Skeletal muscle cell (primary cell): ENCODE results near the gene RTN4IP1.
"Not testable (repeated sequence)": the region's sequence is repeated elsewhere in the genome, so short reads cannot be mapped to it uniquely, and the experiment has no call there.

Source experiments
- DNase-seq: peaks from one replicate; pipeline ENCODE4 v3.0.0-alpha.2; 2010; ENCODE audit warnings: low read depth
- H3K4me3 ChIP-seq: 2 replicates; pipeline ENCODE4 v1.5.1; 2011; ENCODE audit warnings: low read depth, mild to moderate bottlenecking, control low read depth, low read length, moderate library complexity

The RTN4IP1 gene

DNA sequence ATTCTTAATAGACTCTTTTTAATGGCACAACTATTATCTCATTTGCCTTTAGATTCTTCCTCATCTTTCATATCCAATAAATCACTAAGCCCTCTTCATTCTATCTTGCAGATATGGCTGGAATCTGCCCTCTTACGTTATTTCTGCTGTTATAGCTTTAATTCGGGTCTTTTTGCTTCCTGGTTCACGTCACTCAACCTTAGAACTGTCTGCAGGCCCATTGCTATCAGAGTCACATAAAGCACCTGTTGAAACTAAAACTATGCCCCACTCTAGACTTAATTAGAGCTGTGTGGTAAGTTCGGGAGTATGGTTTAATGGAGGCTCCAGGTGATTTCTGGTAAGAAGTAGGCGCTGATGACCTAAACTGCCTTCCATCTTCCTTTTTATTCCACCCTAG lies 1.1 kb upstream of the RTN4IP1 start:
- no peak for DNase-seq
- H3K4me3 ChIP-seq: peak overlapping the region; percentile 75

DNA sequence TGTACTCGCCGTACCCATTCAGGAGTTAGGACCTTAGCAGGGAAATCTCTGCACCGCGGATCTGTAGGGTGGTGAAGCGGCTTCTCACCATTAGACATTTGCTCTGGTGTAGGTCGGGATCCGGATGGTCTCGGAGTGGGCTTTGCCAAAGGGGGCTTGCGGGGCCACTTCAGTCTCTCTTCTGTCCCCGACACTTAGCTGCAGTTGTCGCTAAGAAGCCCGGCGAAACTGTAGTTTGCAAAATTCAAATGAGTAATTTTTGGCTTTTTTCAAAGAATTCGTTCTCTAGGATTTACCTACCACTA lies 513 bp upstream of the RTN4IP1 start:
- peak overlapping the region; percentile 75 for H3K4me3 ChIP-seq
- no peak for DNase-seq

DNA sequence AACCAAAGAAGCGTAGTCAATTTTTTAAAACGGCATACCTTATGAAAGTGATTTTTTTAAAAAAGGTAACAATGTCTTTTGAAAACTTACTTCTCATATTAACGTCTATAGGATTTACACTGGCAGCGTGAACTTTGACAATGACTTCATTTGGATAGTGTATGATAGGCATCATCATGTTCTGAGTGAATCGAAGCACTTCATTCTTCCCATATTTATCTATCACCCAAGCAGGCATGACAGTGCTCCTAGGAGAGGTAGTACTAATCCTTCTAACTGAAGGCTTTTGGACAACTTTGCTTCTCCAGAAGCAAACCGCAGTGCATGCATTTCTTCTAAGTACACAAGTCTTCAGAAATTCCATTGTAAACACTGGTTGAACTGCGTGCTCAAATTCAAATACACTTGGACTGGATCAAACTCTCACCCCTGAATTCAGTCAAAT lies 618 bp downstream of the RTN4IP1 start:
- DNase-seq: no peak
- peak overlapping the region; percentile 75 for H3K4me3 ChIP-seq

DNA sequence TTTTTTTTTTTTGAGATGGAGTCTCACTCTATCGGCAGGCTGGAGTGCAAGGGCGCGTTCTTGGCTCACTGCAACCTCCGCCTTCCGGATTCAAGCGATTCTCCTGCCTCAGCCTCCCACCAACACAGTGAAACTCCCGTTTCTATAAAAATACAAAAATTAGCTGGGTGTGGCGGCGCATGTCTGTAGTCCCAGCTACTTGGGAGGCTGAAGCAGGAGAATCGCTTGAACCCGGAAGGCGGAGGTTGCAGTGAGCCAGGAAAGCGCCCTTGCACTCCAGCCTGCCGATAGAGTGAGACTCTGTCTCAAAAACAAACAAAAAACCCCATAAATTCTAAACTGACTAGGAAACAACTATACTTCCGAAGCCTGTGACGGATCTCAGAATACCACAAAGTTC lies 1.5 kb downstream of the RTN4IP1 start:
- DNase-seq, H3K4me3 ChIP-seq: not testable (repeated sequence)

DNA sequence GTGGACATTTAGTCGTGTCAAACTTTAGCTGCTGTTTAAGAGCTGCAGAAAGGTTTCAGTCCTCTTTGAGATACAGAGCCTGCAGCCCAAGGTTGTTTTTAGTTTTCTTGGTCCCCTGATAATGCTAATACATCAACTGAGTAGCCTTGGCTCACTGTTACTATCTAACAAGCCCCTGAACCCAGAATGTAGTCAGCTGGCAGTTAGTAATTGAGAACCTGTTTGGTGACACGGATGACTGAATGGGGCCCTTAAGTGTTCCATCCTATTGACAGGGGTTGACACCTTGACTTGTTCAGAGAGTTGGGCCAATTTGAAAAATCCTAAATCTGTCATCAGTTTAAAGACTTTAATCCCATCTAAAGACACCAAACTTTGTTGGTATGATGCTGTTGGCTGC lies 2.8 kb downstream of the RTN4IP1 start:
- H3K4me3 ChIP-seq: no peak overlapping the region
- DNase-seq: no peak

DNA sequence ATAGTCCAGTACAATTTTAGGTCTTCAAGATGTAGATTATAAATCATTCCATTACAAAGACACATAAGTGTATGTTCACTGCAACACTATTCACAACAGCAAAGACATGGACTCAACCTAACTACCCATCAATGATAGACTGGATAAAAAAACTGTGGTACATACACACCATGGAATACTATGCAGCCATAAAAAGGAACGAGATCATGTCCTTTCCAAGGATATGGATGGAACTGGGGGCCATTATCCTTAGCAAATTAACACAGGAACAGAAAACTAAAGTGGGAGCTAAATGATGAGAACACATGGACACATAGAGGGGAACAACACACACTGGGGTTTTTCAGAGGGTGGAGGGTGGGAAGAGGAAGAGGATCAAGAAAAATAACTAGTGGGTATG lies 6.3 kb downstream of the RTN4IP1 start:
- no peak overlapping the region for H3K4me3 ChIP-seq
- DNase-seq: no peak

DNA sequence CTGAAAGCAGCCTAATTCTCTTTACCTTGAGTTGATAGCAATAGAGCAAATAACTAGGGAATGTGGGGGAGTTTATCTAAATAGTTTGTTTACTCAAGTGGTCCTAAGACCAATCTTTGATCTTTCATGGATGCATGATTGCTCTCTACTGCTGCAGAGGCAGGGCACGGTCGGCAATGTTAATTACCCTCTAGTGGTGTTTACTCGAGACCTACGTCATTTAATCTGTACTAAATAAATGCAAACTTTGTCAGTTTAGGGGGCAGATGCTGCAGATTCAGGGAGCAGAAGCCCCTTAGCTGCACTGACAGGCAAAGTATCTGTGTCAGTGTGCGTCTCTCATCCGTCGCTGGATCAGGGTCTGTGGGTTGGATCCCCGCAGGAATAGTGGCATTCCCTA lies 6.9 kb downstream of the RTN4IP1 start:
- no peak overlapping the region for H3K4me3 ChIP-seq
- no peak for DNase-seq

DNA sequence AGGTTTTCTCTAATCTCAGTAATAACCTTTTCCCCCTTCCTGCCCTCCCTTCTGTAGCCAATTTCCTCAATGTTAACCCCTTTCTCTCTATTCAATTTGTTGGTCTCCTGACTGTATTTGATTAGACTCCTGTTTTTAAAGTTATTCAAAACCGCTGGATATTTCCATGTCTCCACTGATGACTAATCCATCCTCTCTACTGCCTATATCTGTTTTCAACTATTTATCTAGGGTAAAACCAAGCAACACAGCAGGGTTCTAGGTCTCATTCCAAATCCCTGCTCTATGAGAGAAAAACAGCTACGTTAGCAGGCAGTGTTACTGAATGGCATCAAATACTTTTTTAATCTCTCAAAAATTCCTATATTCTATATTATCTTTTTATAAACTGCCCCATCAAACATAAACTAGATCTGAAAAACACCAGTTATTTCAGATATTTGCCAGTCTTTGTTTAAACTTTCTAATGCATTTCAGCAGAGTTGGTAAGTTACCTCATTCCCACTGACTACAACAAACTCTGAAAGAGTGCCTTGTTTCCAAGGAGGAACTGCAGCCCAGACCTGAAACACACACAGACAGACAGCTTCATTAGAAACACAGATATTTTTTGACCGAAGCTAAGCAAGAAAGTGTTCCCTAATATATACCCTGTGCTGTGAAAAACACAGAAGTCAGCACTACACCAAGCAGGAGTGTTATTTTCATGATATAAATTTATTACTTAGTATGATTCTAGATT lies 8.2 kb downstream of the RTN4IP1 start:
- no peak overlapping the region for H3K4me3 ChIP-seq
- DNase-seq: no peak

DNA sequence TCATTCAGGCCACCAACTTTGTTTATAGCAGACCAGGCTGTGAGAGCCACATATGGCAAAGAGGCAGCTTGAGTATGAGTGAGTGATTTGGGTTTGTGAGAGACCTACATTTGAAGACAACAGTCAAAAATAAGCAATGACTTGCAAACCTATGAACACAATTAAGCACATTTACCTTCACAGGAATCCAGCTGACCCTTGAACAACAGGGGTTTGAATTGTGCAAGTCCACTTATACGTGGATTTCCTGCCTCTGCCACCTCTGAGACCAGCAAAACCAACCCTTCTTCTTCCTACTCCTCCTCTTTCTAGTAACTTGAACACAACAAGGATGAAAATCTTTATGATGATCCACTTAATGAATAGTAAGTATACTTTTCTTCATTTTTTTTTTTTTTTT lies 10.1 kb downstream of the RTN4IP1 start:
- DNase-seq: no peak
- no peak overlapping the region for H3K4me3 ChIP-seq

DNA sequence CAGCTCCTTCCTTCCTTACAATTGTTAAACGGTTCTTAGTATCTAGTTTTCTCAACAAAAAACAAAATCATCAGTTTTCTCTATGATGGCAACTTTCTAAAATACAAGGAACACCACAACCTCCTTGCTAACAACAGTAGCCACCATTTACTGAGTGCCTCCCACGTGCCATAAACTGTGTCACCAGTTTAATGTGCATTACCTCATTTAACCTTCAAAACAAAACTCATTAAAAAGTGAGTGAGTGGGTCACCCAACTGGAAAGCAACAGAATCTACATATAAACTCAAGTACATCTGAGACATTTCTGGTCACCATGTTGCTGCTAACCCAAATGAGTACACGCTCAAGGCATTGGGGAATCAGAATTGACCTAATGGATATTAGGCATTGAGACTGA lies 11.0 kb downstream of the RTN4IP1 start:
- no peak overlapping the region for H3K4me3 ChIP-seq
- no peak for DNase-seq

DNA sequence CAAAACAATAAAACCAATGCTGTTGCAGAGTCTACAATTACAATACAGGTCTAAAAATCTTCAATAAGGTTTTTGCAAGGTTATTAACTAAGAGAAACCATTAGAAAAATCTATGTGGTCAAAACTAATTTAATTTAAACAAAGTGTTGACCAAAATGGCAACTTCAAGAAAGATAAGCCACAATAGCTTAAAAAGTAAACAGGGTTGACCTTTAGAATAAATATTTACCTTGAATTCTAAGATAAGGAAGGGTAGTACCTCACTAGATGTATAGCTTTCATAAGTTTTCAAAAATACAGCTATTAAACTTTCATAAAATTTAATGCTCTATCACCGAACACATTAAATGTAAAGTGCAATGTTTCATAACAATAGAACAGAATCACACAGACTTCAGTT lies 11.4 kb downstream of the RTN4IP1 start:
- no peak for DNase-seq
- H3K4me3 ChIP-seq: no peak overlapping the region

DNA sequence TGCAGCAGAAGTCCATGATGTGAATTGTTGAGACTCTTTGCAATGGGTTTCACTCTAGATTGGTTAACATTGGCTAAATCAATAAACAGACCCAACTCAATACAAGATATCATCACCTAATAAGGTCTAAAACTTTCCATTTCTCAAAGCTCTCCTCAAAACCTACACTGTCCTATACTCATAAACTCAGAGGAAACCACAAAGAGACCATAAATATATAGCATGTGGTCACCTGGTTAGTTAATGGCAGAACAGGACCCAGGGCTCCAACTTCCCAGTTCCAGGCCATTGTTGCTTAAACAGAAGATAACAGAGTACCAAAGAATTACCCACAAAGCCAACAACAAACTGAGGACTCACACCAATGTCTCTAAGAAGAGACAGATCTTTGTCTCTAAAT lies 12.0 kb downstream of the RTN4IP1 start:
- DNase-seq: no peak
- no peak overlapping the region for H3K4me3 ChIP-seq

DNA sequence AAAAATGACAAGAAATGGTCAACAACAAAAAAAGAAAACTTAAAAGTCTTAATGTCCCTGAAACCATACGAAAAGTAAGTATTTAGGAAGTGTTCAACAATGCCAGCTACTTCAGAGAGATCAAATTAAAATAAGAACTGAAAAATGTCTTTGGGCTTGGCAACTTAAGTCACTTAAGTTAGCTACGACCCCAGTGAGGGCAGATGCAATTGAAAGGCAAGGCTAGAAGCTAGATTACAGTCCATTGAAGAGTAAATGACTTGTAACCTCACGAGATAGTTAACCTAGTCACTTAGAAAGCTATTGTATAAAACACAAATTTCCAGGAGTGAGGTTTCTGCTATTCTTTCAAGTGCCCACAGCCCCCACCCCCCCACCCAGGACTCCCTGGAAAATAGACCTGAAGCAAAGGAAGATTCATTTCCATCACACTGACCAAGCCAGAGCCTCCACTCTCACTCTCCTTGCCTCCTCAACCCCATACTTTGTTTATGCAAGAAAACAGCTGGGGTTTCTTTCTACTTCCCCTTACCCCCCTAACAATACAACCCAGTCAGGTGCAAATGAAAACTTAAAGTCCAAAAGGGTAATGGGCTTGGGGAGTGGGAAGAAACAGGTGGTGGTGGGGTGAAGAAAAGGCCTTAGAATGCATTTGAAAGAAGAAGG lies 14.6 kb downstream of the RTN4IP1 start:
- no peak overlapping the region for H3K4me3 ChIP-seq
- DNase-seq: no peak

DNA sequence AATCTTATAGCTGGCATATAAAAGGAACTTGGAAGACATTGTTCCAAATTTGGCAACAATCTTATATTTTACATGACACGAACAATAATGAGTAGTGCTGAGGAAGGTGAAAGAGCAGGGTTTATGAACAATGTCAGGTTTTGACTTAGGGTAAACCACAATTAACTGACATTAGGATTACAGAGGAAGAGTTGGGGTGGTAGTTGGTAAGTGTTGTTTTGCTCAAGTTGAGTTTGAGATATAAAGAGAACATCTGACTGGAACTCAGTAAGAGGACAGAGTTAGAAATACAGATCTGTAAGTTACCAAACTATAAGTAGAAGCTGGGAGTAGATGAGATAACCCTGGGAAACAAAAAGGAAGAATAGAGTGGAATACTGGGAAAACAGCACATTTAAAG lies 15.1 kb downstream of the RTN4IP1 start:
- DNase-seq: no peak
- H3K4me3 ChIP-seq: no peak overlapping the region

DNA sequence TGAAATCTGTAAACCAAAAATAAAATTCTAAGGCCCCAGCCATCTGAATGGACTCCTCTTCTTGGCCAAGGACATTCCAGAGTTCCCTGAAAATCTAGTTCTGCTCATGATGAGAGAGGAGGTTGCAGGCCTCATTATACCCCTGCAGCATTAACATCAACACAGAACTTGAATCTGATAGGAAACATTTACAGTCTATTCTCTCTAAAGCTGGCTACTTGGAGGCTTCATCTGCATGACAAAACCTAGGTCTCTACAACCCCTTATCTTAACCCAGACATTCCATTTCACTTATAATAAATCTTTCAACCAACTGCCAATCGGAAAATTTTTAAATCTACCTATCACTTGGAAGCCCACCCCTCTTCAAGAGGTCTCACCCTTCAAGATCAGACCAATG lies 15.7 kb downstream of the RTN4IP1 start:
- no peak overlapping the region for H3K4me3 ChIP-seq
- no peak for DNase-seq

DNA sequence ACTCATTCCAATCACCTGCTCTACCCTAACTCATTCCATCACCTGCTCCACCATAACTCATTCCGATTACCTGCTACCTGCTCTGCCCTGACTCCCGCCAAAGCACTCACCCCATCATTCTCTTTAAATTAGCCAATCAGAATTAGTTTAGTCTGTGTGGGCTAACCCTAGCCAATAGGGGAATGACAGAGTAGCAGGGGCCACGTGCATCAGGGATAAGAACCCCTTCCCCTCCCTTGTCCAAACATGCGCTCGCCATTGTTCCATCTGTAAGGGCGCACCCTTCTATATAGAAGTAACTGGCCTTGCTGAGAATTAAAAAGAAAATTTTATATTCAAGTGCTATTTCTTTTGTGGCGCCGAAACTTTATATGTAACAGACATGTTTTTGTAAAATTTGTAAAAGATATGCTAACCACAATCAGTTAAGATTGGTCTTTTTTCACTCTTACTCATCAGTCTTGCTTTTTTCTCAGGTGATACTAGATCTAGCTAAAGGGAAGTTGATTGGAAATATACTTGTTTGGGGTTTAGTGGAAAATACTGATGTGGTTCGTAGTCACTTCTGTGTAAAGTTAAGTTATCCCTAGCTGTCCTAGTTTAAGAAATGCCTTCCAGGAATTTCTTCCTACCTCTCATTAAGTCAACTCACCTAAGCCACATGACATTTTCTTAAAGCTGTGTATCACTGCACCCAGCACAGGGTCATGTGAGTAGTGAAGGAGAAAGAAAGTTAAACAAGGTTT lies 16.5 kb downstream of the RTN4IP1 start:
- DNase-seq: no peak
- H3K4me3 ChIP-seq: no peak overlapping the region

DNA sequence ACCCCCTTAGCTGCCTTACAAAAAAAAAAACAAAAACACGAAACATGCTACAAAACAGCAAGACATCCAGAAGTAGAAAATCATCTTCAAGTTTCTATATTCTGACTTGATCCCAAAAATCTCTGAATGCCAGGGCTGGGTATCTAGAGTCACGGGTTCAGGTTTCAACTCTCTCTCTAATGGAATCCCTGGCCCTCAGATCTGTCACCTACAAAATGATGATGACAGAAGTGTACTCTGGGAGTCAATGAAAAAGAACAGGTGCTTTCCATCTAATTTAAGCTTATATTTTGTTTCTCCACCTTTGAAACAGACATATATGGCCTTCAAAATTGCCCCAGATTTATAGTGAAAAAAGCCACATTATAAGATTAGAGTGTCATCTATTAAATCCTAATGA lies 18.3 kb downstream of the RTN4IP1 start:
- no peak overlapping the region for H3K4me3 ChIP-seq
- no peak for DNase-seq

DNA sequence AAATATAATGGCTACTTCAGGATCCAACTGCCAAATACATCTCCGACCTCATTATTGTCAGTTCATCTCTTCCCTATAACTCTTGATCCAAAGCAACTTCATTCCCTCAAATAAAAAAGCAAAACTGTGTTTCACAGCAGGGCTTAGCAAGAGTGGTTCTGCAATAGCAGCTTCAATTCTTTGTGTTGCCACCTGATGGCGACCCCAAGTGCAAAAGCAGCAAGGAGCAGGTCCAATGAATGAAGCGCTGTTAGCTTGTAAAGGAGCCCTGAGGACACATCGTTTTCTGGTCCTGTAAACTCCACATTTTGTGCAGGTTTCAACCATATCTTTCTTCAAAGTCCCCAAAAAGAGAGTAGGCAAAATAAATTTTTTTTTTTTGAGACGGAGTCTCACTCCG lies 19.6 kb downstream of the RTN4IP1 start:
- no peak for DNase-seq
- H3K4me3 ChIP-seq: no peak overlapping the region

DNA sequence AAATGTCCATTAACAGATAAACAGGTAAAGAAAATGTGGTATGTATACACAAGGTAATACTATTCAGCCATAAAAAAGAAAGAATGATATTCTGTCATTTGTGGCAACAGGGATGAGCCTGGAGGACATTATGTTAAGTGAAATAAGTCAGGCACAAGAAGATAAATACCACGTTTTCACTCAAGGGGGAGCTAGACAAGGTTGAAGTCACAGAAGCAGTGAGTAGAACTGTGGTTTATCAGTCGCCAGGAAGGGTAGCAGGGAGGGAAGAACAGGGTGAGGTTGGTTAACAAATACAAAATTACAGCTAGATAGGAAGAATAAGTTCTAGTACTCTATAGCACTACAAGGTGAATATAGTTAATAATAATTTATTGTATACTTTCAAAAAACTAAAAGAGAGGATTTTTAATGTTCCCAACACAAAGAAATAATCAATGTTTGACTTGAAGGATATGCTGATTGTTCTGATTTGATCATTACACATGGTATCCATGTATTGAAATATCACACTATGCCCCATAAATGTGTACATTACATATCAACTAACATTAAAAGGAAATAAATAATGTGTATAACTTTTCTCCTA lies 21.1 kb downstream of the RTN4IP1 start:
- H3K4me3 ChIP-seq: no peak overlapping the region
- no peak for DNase-seq

DNA sequence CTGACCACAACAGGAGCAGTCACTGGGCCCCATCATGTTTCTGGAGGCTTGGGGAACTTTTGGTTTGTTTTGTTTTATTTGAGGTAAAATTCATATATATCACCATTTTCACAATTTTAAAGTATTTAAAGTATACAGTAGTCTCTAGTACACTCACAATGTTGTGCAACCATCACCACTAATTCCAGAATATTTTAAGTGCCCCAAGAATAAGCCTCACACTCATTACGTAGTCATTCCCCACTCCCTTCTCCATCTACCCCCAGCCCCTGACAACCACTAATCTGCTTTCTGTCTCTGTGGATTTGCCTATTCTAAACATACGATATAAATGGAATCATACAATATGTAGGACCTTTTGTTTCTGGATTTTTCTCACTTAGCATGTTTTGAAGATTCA lies 29.0 kb downstream of the RTN4IP1 start:
- no peak for DNase-seq

More for the DNA sequence above, 29.0 kb downstream of the RTN4IP1 start:
- no peak overlapping the region for H3K4me3 ChIP-seq
